Measurements from ENCODE around the gene CSNK1G3. TPM values are rescaled to one million over a fixed set of nuclear protein-coding genes. Genes with fewer than 3 reads are reported as not detected.

Gene CSNK1G3
- total RNA-seq, 2 donors from 2014 or later = 22.4 to 22.6 TPM

DNA sequence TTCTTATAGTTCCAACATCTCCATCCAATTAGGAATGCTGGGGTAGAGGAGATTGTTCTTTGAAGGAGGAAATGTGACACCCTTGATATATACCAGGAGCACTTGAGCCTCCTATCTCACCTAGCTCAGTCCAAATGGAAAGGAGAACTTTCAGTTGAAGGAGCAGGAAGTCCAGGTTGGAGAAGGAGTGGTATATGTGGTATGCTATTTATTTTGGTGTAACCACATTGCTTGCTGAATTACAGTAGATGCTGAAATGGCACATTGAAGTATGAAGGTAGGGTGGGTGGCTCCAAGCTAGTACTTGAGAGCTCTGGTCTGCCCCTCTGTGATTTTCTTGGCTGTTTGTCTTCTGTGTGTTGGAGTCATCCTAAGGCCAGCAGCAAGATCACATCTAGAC is 6.1 kb downstream of the CSNK1G3 start:
- DNase-seq (no peak), ATAC-seq (no peak)
- Histone ChIP-seq H3K36me3 (replicated peaks in 1 of 2; ENCODE audit: insufficient read depth in 1 of 2, low read depth in 2 of 2) (no peaks in the 10 kb centered on the region), H3K4me3 (no peak overlapping the region), H3K27ac (no peak overlapping the region), H3K27me3 (no peaks in the 10 kb centered on the region), H3K4me1 (peaks cover 11% of the 10 kb centered on the region), H3K9me3 (no peaks in the 10 kb centered on the region)
- no peak for TF ChIP-seq CTCF (IDR thresholded peaks at IDR 0.05)
- intact Hi-C loops (cut with DNase I) = no loop called here

GRCh38 chr5:123520677-123521247 is 8.8 kb downstream of the CSNK1G3 start:
- H3K4me3 ChIP-seq = no peak overlapping the region
- ATAC-seq (no peak), DNase-seq (no peak)
- TF ChIP-seq CTCF (IDR thresholded peaks at IDR 0.05) (no peak), POLR2A (IDR thresholded peaks at IDR 0.05) (no peak)
- no peak overlapping the region for H3K27ac ChIP-seq
- H3K27me3 ChIP-seq = no peaks in the 10 kb centered on the region
- H3K9me3 ChIP-seq = no peaks in the 10 kb centered on the region
- peaks cover 11% of the 10 kb centered on the region for H3K4me1 ChIP-seq
- intact Hi-C loops (cut with DNase I) = no loop called here
- H3K36me3 ChIP-seq (replicated peaks in 1 of 2; ENCODE audit: insufficient read depth in 1 of 2, low read depth in 2 of 2) = no peaks in the 10 kb centered on the region

- intact Hi-C loops (cut with DNase I) = no loop called here
- no peak for ATAC-seq
Measured at GRCh38 chr5:123524146-123524545, 12.2 kb downstream of the CSNK1G3 start.

DNA sequence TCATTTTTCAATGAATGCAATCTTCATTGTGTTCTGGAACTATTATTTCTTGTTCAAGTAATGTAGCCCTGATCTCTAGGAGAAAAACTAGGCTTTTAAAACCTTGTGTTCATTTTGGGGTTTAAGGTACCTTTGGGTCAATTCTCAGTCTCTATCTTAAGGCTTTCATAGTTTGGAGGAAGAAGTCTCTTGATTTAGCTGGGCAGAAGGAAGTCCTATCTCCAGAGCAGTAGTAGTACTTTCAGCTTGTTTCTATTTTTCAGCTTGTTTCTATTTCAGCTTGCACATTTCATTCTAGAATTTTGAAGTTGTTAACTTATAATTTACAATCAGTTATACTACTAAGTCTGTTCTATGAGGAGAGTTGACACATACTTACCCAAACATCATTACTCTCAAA is 15.2 kb downstream of the CSNK1G3 start:
- intact Hi-C loops (cut with DNase I) = no loop called here
- DNase-seq (no peak), ATAC-seq (no peak)
- TF ChIP-seq POLR2A (IDR thresholded peaks at IDR 0.05) = no peak
- TF ChIP-seq CTCF (IDR thresholded peaks at IDR 0.05) = no peak
- Histone ChIP-seq H3K36me3 (replicated peaks in 1 of 2; ENCODE audit: insufficient read depth in 1 of 2, low read depth in 2 of 2) (no peaks in the 10 kb centered on the region), H3K4me1 (peaks cover 17% of the 10 kb centered on the region), H3K27ac (no peak overlapping the region), H3K27me3 (no peaks in the 10 kb centered on the region), H3K9me3 (no peaks in the 10 kb centered on the region), H3K4me3 (no peak overlapping the region)

More at GRCh38 chr5:123524146-123524545, 12.2 kb downstream of the CSNK1G3 start:
- WGBS, 2 donors = 26 to 29% methylated on average over 4 of the region's 4 CpGs
- Histone ChIP-seq H3K36me3 (replicated peaks in 1 of 2; ENCODE audit: insufficient read depth in 1 of 2, low read depth in 2 of 2) (no peaks in the 10 kb centered on the region), H3K9me3 (no peaks in the 10 kb centered on the region), H3K27me3 (no peaks in the 10 kb centered on the region), H3K4me3 (no peak overlapping the region), H3K4me1 (peaks cover 17% of the 10 kb centered on the region), H3K27ac (no peak overlapping the region)
- no peak for DNase-seq
- TF ChIP-seq CTCF (IDR thresholded peaks at IDR 0.05) (no peak), POLR2A (IDR thresholded peaks at IDR 0.05) (no peak)

DNA sequence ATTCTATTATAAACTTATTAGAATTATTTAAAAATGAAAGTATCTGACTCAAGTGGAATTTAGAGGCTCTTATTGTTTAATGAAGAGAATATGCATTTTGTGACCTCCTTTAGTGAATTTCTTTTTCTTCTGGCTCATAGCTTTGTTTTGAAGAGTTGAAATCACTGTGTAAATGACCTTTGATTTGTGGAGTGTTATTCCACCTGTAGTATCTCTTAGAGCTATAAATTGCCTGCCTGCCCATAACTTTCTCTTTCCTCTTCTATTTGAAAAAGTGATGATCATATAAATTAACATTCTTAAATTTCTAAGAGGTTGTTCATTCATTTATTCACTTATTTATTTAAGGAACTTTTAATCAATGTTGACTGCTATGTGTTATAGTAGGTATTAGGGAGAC is 16.1 kb downstream of the CSNK1G3 start:
- H3K4me3 ChIP-seq = no peak overlapping the region
- no peaks in the 10 kb centered on the region for H3K36me3 ChIP-seq (replicated peaks in 1 of 2; ENCODE audit: insufficient read depth in 1 of 2, low read depth in 2 of 2)
- no peak for ATAC-seq
- H3K27me3 ChIP-seq = no peaks in the 10 kb centered on the region
- peaks cover 17% of the 10 kb centered on the region for H3K4me1 ChIP-seq
- H3K9me3 ChIP-seq = no peaks in the 10 kb centered on the region
- H3K27ac ChIP-seq = no peak overlapping the region
- DNase-seq = no peak
- intact Hi-C loops (cut with DNase I) = no loop called here
- TF ChIP-seq CTCF (IDR thresholded peaks at IDR 0.05) (no peak), POLR2A (IDR thresholded peaks at IDR 0.05) (no peak)
